CD4-positive, CD25-positive, alpha-beta regulatory T cell (primary cell): ENCODE results near the gene SEMA6D. TPM values are rescaled to one million over a fixed set of nuclear protein-coding genes. Genes with fewer than 3 reads are reported as not detected.

Experiments used
- ATAC-seq, 2 donors: fragments of 150-1000 bp; cut with Tn5 transposase; one replicate each; pipeline ENCODE4 v1.10.0; 2021; ENCODE audit warnings: low read depth in 2 of 2, moderate number of reproducible peaks in 2 of 2, moderate library complexity in 1 of 2
- DNase-seq, 3 donors: peaks; one replicate each; pipeline versions ENCODE4 v3.0.0 to v3.0.0-alpha.2; 2012 to 2022; ENCODE audit warnings: mixed read lengths in 1 of 3
- H3K27ac ChIP-seq: one replicate; pipeline ENCODE4 v1.7.0; 2013; ENCODE audit warnings: mild to moderate bottlenecking, low read length; ENCODE audit not compliant: insufficient read depth, poor library complexity, severe bottlenecking
- H3K27me3 ChIP-seq: one replicate; pipeline ENCODE4 v1.7.0; 2013; ENCODE audit warnings: low read length; ENCODE audit not compliant: control insufficient read depth, insufficient read depth
- H3K36me3 ChIP-seq: one replicate; pipeline ENCODE4 v1.7.0; 2013; ENCODE audit warnings: mild to moderate bottlenecking, low read length, moderate library complexity; ENCODE audit not compliant: control insufficient read depth, insufficient read depth
- H3K4me1 ChIP-seq: 2 replicates; pipeline ENCODE4 v1.7.0; 2013; ENCODE audit warnings: mild to moderate bottlenecking, low read length; ENCODE audit not compliant: insufficient read depth, control insufficient read depth, poor library complexity, severe bottlenecking
- H3K4me3 ChIP-seq: one replicate; pipeline ENCODE4 v1.7.0; 2013; ENCODE audit warnings: low read depth, mild to moderate bottlenecking, low read length, moderate library complexity
- H3K9me3 ChIP-seq, 2 experiments: 1 replicate in 1 of 2; 2 replicates in 1 of 2; pipeline ENCODE4 v1.7.0; 2013; ENCODE audit warnings: low read length in 2 of 2, mild to moderate bottlenecking in 1 of 2, moderate library complexity in 1 of 2; ENCODE audit not compliant: control insufficient read depth in 2 of 2
- H3K27ac Mint-ChIP-seq, 3 donors: one replicate each; pipeline ENCODE4 v1.8.0; 2020 to 2022; ENCODE audit warnings: mild to moderate bottlenecking in 3 of 3, mixed read lengths in 3 of 3, moderate library complexity in 2 of 3
- H3K27me3 Mint-ChIP-seq: one replicate; pipeline ENCODE4 v1.8.0; 2022; ENCODE audit warnings: mild to moderate bottlenecking, mixed read lengths
- H3K36me3 Mint-ChIP-seq: one replicate; pipeline ENCODE4 v1.8.0; 2020; ENCODE audit warnings: mixed read lengths
- H3K4me1 Mint-ChIP-seq, 4 donors: one replicate each; pipeline ENCODE4 v1.8.0; 2020 to 2022; ENCODE audit warnings: mixed read lengths in 4 of 4, mild to moderate bottlenecking in 1 of 4
- H3K4me3 Mint-ChIP-seq, 4 donors: one replicate each; pipeline ENCODE4 v1.8.0; 2020 to 2022; ENCODE audit warnings: mild to moderate bottlenecking in 4 of 4, mixed read lengths in 4 of 4, moderate library complexity in 3 of 4
- H3K9me3 Mint-ChIP-seq, 7 donors: one replicate each; pipeline ENCODE4 v1.8.0; 2020 to 2022; ENCODE audit warnings: mixed read lengths in 7 of 7, mild to moderate bottlenecking in 3 of 7, moderate library complexity in 2 of 7
- polyA plus RNA-seq, 4 donors: library from polyadenylated mRNA; unstranded; fragments of 300-500 nt; fragmentation: Illumina TruSeq; gene quantifications; one replicate each; pipeline ENCODE4 v1.2.3, GENCODE V29; 2021
- total RNA-seq: library from RNA; stranded (reverse); gene quantifications from one replicate; pipeline ENCODE4 v1.2.3, GENCODE V29; 2022

The SEMA6D gene
- total and polyA plus RNA-seq, 5 donors from 2014 or later: not detected

- Mint-ChIP-seq H3K4me1 (no peaks in the 10 kb centered on the region), H3K27me3 (no peaks in the 10 kb centered on the region), H3K9me3 (peaks cover 5 to 23% (median 8%) of the 10 kb centered on the region in 7 donors), H3K4me3 (no peak overlapping the region), H3K36me3 (no peaks in the 10 kb centered on the region), H3K27ac (no peak overlapping the region)
- H3K4me1 ChIP-seq: no peaks in the 10 kb centered on the region
- no peaks in the 10 kb centered on the region for H3K36me3 ChIP-seq
- no peak overlapping the region for H3K4me3 ChIP-seq
- ATAC-seq (no peak), DNase-seq (no peak)
- no peak overlapping the region for H3K27ac ChIP-seq
- no peaks in the 10 kb centered on the region for H3K9me3 ChIP-seq
- H3K27me3 ChIP-seq: no peaks in the 10 kb centered on the region
These were observed 40.0 kb downstream of the SEMA6D start for GRCh38 chr15:47757331-47757730.

GRCh38 chr15:47762621-47763020 lies 45.3 kb downstream of the SEMA6D start:
- H3K36me3 ChIP-seq: no peaks in the 10 kb centered on the region
- Mint-ChIP-seq H3K36me3 (no peaks in the 10 kb centered on the region), H3K27me3 (peaks cover 4% of the 10 kb centered on the region), H3K4me3 (no peak overlapping the region), H3K9me3 (peaks cover 0 to 4% (median 0%) of the 10 kb centered on the region in 7 donors), H3K27ac (no peak overlapping the region), H3K4me1 (no peaks in the 10 kb centered on the region)
- H3K9me3 ChIP-seq: no peaks in the 10 kb centered on the region
- ATAC-seq: no peak
- DNase-seq: no peak
- H3K27me3 ChIP-seq: no peaks in the 10 kb centered on the region
- H3K27ac ChIP-seq: no peak overlapping the region
- H3K4me1 ChIP-seq: no peaks in the 10 kb centered on the region
- no peak overlapping the region for H3K4me3 ChIP-seq

GRCh38 chr15:47764666-47765065 lies 47.4 kb downstream of the SEMA6D start:
- no peak overlapping the region for H3K27ac Mint-ChIP-seq
- Histone ChIP-seq H3K27me3 (no peaks in the 10 kb centered on the region), H3K36me3 (no peaks in the 10 kb centered on the region), H3K4me1 (no peaks in the 10 kb centered on the region), H3K9me3 (no peaks in the 10 kb centered on the region), H3K4me3 (no peak overlapping the region), H3K27ac (no peak overlapping the region)
- ATAC-seq: no peak
- no peaks in the 10 kb centered on the region for H3K36me3 Mint-ChIP-seq
- DNase-seq: no peak
- no peak overlapping the region for H3K4me3 Mint-ChIP-seq
- H3K4me1 Mint-ChIP-seq: no peaks in the 10 kb centered on the region
- H3K9me3 Mint-ChIP-seq: peaks cover 0 to 3% (median 0%) of the 10 kb centered on the region in 7 donors
- H3K27me3 Mint-ChIP-seq: peaks cover 4% of the 10 kb centered on the region

GRCh38 chr15:47766406-47766805 lies 49.1 kb downstream of the SEMA6D start:
- Mint-ChIP-seq H3K36me3 (no peaks in the 10 kb centered on the region), H3K27ac (no peak overlapping the region), H3K4me1 (no peaks in the 10 kb centered on the region), H3K9me3 (peaks cover 0 to 8% (median 2%) of the 10 kb centered on the region in 7 donors), H3K27me3 (peaks cover 4% of the 10 kb centered on the region), H3K4me3 (no peak overlapping the region)
- H3K27me3 ChIP-seq: no peaks in the 10 kb centered on the region
- ATAC-seq (no peak), DNase-seq (no peak)
- H3K4me1 ChIP-seq: no peaks in the 10 kb centered on the region
- H3K9me3 ChIP-seq: no peaks in the 10 kb centered on the region
- H3K4me3 ChIP-seq: no peak overlapping the region
- H3K27ac ChIP-seq: no peak overlapping the region
- H3K36me3 ChIP-seq: no peaks in the 10 kb centered on the region

GRCh38 chr15:47767035-47767434 lies 49.7 kb downstream of the SEMA6D start:
- DNase-seq (no peak), ATAC-seq (no peak)
- H3K27ac Mint-ChIP-seq: no peak overlapping the region
- H3K4me1 Mint-ChIP-seq: no peaks in the 10 kb centered on the region
- H3K9me3 ChIP-seq: no peaks in the 10 kb centered on the region
- H3K36me3 Mint-ChIP-seq: no peaks in the 10 kb centered on the region
- H3K27me3 ChIP-seq: no peaks in the 10 kb centered on the region
- H3K27ac ChIP-seq: no peak overlapping the region
- H3K27me3 Mint-ChIP-seq: peaks cover 4% of the 10 kb centered on the region
- no peaks in the 10 kb centered on the region for H3K36me3 ChIP-seq
- peaks cover 0 to 8% (median 0%) of the 10 kb centered on the region in 7 donors for H3K9me3 Mint-ChIP-seq
- H3K4me1 ChIP-seq: no peaks in the 10 kb centered on the region
- no peak overlapping the region for H3K4me3 Mint-ChIP-seq
- H3K4me3 ChIP-seq: no peak overlapping the region

GRCh38 chr15:47768735-47769134 lies 51.4 kb downstream of the SEMA6D start:
- ATAC-seq: no peak
- no peaks in the 10 kb centered on the region for H3K27me3 ChIP-seq
- no peak overlapping the region for H3K27ac Mint-ChIP-seq
- no peak overlapping the region for H3K27ac ChIP-seq
- no peaks in the 10 kb centered on the region for H3K4me1 Mint-ChIP-seq
- no peaks in the 10 kb centered on the region for H3K36me3 Mint-ChIP-seq
- DNase-seq: no peak
- no peak overlapping the region for H3K4me3 Mint-ChIP-seq
- H3K9me3 Mint-ChIP-seq: peaks cover 0 to 8% (median 0%) of the 10 kb centered on the region in 7 donors
- no peaks in the 10 kb centered on the region for H3K36me3 ChIP-seq
- no peaks in the 10 kb centered on the region for H3K4me1 ChIP-seq
- peaks cover 4% of the 10 kb centered on the region for H3K27me3 Mint-ChIP-seq
- no peaks in the 10 kb centered on the region for H3K9me3 ChIP-seq
- no peak overlapping the region for H3K4me3 ChIP-seq

GRCh38 chr15:47769166-47769565 lies 51.9 kb downstream of the SEMA6D start:
- Mint-ChIP-seq H3K27me3 (peaks cover 4% of the 10 kb centered on the region), H3K9me3 (peaks cover 0 to 8% (median 0%) of the 10 kb centered on the region in 7 donors), H3K27ac (no peak overlapping the region), H3K4me3 (no peak overlapping the region), H3K36me3 (no peaks in the 10 kb centered on the region), H3K4me1 (no peaks in the 10 kb centered on the region)
- no peak overlapping the region for H3K27ac ChIP-seq
- H3K36me3 ChIP-seq: no peaks in the 10 kb centered on the region
- DNase-seq: no peak
- H3K9me3 ChIP-seq: no peaks in the 10 kb centered on the region
- H3K4me3 ChIP-seq: no peak overlapping the region
- H3K27me3 ChIP-seq: no peaks in the 10 kb centered on the region
- no peaks in the 10 kb centered on the region for H3K4me1 ChIP-seq
- ATAC-seq: no peak

GRCh38 chr15:47773143-47773542 lies 55.8 kb downstream of the SEMA6D start:
- Mint-ChIP-seq H3K4me1 (no peaks in the 10 kb centered on the region), H3K36me3 (no peaks in the 10 kb centered on the region), H3K27me3 (no peaks in the 10 kb centered on the region), H3K27ac (no peak overlapping the region), H3K4me3 (peak overlapping the region in 1 of 4 donors; percentile 9), H3K9me3 (peaks cover 0 to 5% (median 0%) of the 10 kb centered on the region in 7 donors)
- H3K4me1 ChIP-seq: no peaks in the 10 kb centered on the region
- H3K36me3 ChIP-seq: no peaks in the 10 kb centered on the region
- ATAC-seq (no peak), DNase-seq (no peak)
- H3K27me3 ChIP-seq: no peaks in the 10 kb centered on the region
- no peaks in the 10 kb centered on the region for H3K9me3 ChIP-seq
- H3K4me3 ChIP-seq: no peak overlapping the region
- H3K27ac ChIP-seq: no peak overlapping the region
